Femur (tissue), 1 donor: Measurements from ENCODE around the gene NKAIN2.
"Not testable (repeated sequence)": the region's sequence is repeated elsewhere in the genome, so short reads cannot be mapped to it uniquely, and the experiment has no call there.

Source experiments
- DNase-seq: peaks from one replicate; pipeline ENCODE4 v3.0.0-alpha.2; 2017

Gene NKAIN2

DNA sequence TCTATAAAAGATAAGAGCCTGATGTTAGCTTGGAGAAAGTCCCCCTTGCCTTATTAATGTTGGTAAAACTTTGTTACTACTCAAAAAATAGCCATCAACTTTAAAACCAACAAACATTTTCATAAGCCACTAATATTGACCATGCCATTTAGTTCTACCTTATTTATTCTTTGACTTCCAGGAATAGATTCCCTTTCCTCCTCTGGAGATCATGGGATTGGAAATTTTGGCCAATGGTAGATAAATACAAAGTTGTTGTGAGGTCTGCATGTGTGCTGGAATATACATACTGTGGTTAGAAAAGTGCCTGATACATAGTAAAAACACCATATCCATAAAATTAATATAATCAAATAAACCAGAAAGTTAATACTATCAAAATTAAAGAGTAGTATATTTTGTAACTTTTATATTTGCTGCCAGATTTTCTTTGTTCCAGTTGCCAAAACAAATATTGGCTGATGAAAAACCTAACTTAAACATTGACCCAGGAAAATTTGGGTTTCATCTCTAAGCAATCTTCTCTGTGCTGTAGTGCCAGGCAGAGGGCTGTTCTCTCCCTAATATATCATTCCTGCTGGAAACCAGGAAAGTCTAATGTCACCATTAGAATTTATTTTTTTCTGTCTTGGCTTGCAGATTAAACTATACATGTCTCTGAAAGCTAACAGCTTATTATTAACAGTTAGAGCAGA is 169.1 kb downstream of the NKAIN2 start:
- DNase-seq: no peak

DNA sequence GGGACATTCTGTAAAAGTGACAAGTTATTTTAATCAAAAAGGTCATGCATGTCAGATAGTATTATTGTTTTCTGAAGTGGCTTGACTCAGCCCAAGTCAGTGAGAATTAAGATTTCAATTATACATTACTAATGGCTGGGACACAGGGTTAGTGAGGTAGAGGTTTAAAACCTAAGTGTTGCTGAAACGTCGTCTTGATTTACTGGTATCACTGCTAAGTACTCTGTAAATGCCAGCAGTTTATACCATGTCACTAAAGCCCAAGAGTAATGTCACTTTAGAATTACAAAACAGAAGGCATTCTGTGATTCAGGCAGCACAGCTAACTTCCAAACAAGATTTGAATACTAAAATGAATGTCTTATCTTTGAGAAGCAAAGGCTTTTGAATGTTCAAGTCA is 176.6 kb downstream of the NKAIN2 start:
- DNase-seq: no peak

DNA sequence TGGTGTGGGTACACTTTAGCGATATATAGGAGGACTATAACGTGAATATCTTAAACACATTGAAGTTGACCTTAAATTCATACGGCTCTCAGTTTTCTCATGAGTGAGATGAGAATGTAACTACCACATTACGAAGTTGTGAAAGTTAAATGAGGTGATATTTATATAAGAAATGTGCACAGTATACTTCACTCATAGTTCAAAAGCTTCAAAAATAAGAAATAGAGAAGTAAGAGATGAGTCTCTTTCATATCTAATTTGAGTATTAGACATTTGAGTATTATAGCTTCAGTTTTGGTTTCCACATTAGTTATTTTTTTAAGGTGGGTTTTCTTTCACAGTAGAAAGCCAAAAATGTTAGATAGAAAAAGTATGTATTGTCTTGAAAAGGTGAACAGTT is 183.3 kb downstream of the NKAIN2 start:
- no peak for DNase-seq

DNA sequence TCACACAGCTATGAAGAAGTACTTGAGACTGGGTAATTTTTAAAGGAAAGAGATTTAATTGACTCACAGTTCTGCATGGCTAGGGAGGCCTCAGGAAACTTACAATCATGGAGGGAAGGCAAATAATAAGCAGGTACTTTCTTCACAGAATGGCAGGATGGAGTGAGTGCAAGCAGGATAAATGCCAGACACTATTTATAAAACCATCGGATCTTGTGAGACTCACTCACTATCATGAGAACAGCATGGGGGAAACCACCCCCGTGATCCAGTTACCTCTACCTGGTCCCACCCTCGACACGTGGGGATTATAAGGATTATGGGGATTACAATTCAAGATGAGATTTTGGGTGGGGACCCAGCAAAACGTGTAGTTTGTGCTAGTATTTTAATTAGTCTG is 186.3 kb downstream of the NKAIN2 start:
- DNase-seq: not testable (repeated sequence)

DNA sequence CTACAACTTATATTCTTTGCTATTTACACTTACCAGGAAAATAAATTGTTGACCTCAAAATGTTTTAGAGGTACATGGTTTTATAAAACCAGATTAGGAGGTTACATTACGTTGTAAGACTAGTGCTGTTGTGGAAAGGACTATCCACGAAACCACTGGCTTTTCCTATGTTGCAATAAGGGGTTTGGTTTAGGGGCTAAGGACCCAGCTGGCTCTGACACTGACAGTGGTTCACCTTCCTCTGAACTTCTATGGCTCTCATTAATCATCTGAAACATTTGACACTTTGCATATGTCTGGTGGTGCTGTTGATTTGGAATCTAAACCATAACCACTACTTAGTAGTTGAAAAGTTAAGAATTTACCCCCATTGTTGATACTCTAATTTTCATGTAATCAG is 186.7 kb downstream of the NKAIN2 start:
- DNase-seq: no peak

DNA sequence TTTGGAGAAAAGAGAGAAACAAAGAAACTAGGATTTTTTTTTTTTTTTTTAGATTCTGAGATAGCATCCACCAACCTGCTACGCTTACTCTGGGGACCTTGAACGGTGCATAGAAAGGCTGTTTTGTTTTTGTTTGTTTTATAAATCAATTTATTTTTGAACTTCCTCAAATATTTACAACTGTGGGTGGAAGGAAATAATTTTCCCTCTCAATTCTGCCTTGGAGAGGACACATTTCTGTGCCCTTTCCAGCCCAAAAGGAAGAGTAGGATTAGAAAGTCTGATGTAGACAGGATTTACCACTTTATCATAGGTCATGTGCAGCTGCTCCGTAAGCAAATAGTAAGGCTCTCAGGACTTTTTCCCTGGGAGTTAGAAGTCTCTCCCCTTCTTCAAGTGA is 190.5 kb downstream of the NKAIN2 start:
- DNase-seq: no peak

DNA sequence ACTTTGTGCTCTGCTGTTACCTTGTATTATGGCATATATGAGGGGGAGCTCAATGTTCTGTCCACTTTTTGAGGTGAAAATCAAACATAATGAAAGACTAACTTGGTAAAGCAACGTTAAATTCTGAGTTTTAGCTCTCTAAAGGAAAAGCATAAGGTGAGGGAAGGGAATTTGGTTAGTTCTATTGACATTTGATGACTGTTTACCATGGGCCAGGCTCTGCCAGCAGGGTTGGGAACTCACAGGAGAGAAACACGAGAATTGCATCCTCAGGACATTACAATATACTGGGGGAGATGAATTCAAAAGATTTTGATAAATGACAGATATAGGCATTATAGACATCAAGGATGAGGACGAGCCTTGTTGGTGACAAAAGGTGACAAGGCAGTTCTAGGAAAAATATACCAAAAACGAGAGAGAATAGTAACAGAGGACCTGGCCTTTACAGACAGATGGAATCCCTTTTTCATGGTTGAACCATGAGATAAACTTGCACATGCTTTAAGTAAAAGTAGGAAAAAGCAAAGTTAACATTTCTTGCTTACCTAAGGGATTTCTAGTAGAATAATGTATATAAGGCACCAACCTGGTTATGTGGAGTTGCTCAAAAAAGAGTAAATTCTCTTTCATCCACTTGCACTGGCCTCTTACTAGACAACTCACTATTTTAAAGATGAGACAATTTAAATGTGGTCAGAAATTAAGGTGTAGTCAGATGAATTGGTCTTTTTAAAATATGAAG is 191.4 kb downstream of the NKAIN2 start:
- DNase-seq: no peak

DNA sequence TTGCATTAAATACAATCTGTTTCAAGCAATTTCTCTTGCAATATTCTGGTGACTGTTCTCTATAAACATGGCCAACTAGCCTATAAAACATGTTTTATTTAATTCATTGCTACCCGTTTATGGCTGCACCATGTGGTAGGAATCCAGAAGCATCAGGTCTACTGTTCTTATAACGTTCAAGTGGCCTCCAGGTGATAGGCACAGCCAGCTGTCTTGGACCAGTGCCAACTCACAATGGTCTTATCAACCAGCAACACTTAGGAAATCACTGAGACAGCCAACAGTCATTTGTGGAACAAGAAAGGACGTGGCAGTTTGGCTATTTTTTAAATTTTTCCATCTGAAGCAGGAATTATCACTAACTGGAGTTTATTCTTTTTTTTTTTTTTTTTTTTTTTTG is 193.6 kb downstream of the NKAIN2 start:
- DNase-seq: no peak

DNA sequence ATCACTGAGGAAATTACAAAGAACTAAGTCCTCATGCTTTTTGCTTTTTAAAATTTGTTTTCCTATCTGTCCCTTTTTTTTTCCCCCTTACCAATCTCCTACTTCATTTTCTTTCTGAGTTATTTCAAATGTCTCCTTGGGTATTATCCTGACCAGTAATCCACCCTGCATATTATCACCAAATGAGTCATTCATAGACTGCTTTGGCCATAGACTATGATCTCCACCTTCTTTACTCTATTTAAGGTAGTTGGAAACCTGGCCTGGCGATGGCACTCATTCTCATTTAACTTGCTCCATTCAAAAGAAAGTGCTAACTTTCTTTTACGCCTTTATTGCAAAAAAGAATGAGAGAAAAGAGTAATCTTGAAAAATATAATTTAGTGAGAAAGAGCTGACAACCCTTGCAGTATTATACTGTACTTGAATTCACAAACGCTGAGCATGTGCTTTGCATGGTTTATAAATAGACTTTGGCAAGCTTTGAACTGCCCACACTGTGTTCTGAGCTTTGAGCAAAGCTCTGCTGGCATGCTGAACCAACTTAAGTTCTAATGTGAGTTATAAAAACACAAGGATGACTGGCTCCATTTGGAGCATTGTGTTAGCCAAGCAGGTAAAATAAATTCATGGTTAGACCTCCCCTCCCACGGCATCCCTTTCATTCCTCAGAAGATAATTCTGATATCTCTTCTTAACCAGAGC is 198.9 kb downstream of the NKAIN2 start:
- DNase-seq: peak; percentile 31

DNA sequence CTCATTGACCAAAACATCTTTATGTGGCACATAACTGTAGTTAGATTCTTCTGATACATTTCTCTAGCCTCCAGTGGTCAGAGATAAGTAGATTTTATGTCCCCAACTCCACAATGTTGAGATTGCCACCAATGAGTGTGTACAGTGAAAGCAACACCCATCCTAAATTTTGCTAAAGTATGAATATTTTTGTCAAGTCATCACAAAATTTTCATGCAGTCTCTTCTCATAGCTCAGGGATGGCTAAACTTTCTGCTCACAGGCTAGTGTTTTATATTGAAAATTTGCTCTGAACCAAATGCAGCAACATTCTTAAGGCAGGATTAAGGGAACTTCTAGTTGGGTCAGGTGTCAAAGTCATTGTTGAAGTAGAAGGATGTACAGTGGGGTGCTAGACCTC is 203.6 kb downstream of the NKAIN2 start:
- no peak for DNase-seq

DNA sequence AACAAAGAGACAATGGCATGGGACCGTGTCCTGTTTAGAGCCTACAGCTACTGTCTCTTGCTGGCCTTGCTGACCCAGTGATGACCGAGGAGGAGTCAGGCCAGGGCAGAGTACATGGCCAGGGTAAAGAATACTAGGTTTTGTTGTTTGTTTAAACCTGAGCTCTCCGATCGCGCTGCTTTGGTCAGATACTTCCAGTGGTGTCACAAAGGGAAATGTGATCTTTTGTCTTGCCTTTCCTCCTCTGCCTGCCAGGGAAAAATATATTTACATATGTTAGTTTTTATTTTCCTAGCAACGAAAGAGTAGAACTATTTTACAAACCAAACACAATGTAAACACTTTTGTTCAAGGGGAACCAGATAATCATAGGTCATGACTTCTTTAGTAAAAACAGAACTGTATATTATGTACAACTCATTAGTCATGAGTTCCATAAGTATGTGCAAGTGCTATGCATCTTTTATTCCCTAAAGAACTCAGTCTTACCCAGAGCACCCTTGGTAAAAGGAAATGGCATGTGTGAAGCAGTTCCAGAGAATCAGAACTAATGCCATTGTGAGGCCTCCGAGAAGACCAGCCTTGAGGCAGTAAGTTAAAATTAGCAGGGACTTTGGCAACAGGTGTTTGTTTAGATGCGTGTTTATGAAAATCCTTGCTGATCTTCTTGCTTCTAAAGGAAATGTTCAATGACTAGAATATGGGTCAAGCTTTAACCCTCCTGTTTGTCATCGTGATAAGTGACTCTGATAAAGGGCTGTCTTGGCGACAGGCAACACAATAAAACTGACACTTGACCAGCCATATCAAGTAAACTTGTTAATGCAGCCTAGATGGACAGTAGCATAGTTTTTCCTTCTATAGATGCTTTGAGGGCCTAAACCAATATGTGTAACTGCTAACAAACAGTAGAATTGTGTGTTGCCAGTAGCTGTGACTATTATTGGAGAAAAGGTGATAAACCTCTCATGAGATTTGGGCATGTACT is 204.6 kb downstream of the NKAIN2 start:
- no peak for DNase-seq

DNA sequence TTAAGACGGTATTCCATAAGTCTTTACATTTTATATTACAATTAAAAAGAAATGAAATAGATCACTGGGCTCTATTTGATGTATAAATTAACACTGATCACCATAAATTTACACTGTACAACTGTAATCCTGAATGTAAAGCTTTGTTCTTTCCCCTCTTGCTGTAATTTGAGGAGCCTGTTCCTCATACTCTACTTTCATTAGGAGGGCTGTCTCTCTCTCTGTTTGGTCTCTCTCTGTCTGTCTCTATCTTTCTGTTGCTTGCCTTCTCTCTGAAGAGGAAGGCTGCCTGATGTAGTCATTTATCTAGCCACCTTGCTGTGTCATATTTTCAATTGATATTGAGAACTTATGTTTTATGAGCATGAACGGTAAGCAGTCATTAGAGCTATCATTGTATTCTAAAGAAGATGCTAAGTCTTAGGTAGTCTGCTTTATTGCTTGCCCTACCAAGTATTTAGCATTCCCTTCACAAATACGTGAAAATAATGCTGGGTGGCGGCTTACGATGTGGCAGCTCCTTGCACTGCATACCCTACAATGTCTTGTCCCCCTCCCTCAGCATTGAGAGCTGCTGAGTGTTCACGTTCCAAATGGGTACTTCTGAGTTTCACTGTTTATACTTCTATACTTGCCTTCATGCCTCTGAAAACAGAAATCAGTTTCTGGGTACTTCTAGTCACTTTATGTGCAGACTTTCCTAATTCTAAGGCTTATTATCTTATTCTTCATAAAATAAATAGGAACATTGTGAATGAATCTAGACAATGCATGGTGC is 205.5 kb downstream of the NKAIN2 start:
- DNase-seq: no peak

DNA sequence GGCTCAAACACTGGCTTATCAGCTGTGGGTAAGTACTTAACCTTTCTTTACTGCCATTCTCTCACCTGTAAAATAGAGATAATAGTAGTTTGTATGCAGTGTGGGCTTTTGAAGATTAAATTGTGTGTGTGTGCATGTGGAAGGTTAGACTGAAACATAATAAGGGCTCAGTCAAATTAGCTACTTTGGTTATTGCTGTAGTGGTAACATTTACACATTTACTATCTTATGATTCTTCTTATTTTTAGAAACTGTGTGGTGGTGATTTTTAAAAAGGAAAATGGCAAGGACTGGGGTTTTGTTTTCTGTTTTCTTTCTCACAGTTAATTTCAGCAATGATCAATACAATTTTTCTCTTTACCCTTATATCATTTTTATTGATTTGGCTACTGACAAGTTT is 206.9 kb downstream of the NKAIN2 start:
- DNase-seq: no peak

DNA sequence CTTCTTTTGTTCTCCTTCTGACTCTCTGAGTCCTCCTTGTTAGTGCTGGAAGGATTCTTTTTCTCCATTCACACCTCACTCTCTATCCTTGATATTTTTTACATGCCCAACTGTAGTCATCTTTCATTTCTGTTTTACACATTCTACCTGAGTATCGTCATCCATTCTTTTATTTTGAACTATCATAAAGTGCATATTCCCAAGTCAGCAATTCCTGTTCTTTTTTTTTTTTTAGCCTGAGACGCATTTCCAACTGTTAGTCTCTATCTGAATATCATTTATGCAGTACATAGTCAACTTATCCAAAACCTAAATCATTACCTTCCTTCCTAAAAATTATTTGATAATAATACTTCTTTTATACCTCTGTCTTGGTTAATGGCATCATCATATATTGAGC is 207.5 kb downstream of the NKAIN2 start:
- no peak for DNase-seq

DNA sequence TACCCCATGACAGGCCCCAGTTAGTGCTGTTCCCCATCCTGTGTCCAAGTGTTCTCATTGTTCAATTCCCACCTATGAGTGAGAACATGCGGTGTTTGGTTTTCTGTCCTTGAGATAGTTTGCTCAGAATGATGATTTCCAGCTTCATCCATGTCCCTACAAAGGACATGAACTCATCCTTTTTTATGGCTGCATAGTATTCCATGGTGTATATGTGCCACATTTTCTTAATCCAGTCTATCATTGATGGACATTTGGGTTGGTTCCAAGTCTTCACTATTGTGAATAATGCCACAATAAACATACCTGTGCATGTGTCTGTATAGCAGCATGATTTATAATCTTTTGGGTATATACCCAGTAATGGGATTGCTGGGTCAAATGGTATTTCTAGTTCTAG is 218.4 kb downstream of the NKAIN2 start:
- DNase-seq: not testable (repeated sequence)

DNA sequence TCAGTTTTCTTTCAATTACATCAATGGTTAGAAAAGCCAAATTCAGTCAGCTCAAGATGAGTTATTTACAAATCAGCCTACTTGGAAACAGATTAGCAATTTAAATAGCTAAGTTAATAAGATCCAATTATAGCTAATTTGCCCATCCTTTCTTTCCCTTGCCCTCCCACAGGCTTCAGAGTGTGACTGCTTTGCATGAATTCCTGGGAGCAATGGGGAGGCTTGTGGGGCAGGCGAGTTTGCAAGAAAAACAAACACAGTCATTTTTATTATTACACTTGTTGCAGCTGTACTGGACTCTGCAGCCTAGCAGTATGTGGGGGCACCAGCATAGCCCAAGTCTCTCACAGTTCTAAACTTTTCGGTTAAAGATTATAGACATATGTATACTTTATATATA is 219.0 kb downstream of the NKAIN2 start:
- no peak for DNase-seq

DNA sequence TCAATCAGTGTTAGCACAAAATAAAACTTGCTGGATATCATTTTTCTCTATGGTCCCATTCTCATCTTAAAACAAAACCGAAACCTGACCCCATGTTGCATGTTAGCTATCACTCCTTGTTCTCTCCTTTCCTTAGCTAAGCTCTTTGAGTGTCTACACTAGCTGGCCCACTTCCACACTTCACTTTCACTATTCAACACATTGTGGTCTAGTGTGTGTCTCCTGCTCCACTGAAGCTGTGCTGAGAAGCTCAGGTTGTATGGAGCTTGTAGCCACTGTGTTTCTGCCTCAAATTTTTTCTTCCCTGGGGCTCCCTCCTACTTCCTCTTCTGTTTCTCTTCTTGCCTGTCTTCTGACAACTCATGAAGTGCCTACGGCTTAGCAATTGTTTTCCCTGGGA is 223.0 kb downstream of the NKAIN2 start:
- DNase-seq: no peak

DNA sequence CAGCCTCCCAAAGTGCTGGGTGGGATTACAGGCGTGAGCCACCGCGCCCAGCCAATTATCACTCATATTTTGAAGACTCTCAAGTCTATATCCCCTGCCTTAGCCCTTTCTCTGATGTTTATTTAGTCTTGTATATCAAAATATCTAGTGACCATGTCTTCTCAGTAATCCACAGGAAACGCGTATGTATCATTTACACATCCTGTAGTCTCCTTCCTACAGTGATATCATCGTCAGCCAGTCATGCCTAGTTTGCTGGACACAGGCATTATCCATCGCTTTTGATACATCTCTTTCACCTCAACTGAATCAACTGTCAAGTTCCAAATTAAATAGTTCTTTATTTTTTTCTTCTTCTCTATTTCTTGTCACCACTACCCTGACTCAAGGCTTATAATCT is 223.7 kb downstream of the NKAIN2 start:
- DNase-seq: no peak

DNA sequence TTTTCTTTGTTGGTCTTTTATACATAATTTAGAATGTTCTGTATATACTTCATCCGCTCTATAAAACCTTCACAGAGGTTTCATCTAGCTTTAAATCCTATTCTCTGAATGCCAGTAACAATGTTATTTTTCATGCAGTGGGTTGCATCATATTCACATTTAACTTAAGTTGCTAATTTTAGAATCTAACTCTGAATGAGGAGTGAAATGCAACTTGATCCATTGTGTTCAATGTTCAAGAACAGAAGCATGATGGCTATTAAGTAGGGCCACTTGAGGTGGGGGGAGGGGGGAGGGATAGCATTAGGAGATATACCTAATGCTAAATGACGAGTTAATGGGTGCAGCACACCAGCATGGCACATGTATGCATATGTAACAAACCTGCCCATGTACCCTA is 224.5 kb downstream of the NKAIN2 start:
- no peak for DNase-seq

DNA sequence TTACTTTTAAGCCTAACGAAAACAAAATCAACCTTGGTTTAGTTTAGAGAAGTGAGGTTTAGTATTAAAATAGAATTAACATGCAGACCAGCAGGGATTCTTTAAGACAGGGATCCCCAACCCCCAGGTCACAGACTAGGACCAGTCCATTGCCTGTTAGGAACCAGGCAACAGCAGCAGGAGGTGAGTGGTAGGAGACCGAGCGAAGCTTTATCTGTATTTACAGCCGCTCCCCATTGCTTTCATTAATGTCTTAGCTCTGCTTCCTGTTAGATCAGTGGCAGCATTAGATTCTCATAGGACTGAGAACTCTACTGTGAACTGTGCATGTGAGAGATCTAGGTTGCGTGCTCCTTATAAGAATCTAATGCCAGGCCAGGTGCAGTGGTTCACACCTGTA is 225.9 kb downstream of the NKAIN2 start:
- no peak for DNase-seq

DNA sequence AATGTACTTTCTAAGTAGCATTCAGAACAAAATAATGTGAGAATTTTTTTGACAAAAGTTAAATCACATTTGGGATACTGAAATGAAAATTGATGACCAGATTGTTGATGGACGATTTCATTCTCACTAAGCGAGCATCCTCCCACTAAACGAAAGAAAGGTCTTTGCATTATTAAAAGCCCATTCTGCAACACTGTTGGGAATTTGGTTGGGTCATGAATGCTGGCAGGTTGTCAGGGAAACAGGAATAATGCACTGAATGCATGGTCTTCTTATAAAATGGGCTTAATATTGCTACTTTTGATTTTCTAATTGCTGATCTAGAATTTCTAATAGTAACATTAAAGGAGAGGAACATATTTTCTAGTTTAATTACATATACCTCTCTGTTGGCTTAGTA is 229.8 kb downstream of the NKAIN2 start:
- no peak for DNase-seq

DNA sequence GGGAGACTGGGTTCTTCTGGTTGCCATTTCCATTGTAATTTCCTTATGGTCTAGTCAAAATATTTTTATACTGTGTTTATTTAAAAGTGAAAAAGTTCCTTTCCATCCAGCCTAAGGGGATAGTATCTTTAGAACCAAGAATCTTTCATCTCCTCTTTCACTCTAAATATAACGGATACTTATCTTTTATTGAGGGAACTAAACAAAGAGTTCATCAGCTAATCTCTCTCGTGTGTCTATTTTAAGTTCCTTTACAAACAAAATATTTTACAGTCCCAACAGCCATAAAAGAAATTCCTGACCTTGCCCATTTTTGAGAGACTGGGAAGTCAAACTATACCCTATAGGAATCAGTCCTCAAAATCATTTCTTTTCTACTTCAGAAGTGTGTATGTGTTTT is 232.7 kb downstream of the NKAIN2 start:
- DNase-seq: no peak
